Left hindlimb (tissue), 1 donor: ENCODE results near the gene DNAJC9.

Source experiments
- DNase-seq: peaks from one replicate; pipeline ENCODE4 v3.0.0-alpha.2; 2018

Gene DNAJC9

GRCh38 chr10:73234695-73235094 is 12.4 kb downstream of the DNAJC9 start:
- DNase-seq = no peak

- no peak for DNase-seq
Measured at GRCh38 chr10:73233883-73234282, 13.2 kb downstream of the DNAJC9 start.

- no peak for DNase-seq
Measured at GRCh38 chr10:73232887-73233286, 14.2 kb downstream of the DNAJC9 start.

GRCh38 chr10:73229567-73229966 is 17.5 kb downstream of the DNAJC9 start:
- DNase-seq = no peak

- no peak for DNase-seq
Measured at GRCh38 chr10:73228247-73228646, 18.8 kb downstream of the DNAJC9 start.

GRCh38 chr10:73226663-73227062 is 20.4 kb downstream of the DNAJC9 start:
- no peak for DNase-seq

GRCh38 chr10:73225518-73225917 is 21.5 kb downstream of the DNAJC9 start:
- DNase-seq = no peak

- no peak for DNase-seq
Measured at GRCh38 chr10:73220989-73221388, 26.1 kb downstream of the DNAJC9 start.

- no peak for DNase-seq
Measured at GRCh38 chr10:73219384-73219783, 27.7 kb downstream of the DNAJC9 start.

GRCh38 chr10:73218431-73219191 is 28.4 kb downstream of the DNAJC9 start:
- DNase-seq = no peak

GRCh38 chr10:73217628-73218027 is 29.4 kb downstream of the DNAJC9 start:
- DNase-seq = no peak

GRCh38 chr10:73215749-73216148 is 31.3 kb downstream of the DNAJC9 start:
- DNase-seq = no peak

- no peak for DNase-seq
Measured at GRCh38 chr10:73211106-73211811, 35.8 kb downstream of the DNAJC9 start.

- no peak for DNase-seq
Measured at GRCh38 chr10:73210395-73211105, 36.5 kb downstream of the DNAJC9 start.

- DNase-seq = no peak
Measured at GRCh38 chr10:73209705-73210104, 37.4 kb downstream of the DNAJC9 start.

GRCh38 chr10:73207883-73208282 is 39.2 kb downstream of the DNAJC9 start:
- DNase-seq = no peak

- DNase-seq = no peak
Measured at GRCh38 chr10:73206385-73206784, 40.7 kb downstream of the DNAJC9 start.

GRCh38 chr10:73205890-73206289 is 41.2 kb downstream of the DNAJC9 start:
- no peak for DNase-seq

- DNase-seq = no peak
Measured at GRCh38 chr10:73205081-73205480, 42.0 kb downstream of the DNAJC9 start.
